ENCODE measurements around the gene ENTREP3.

Gene ENTREP3

GRCh38 chr1:155261852-155262673 is 6.8 kb upstream of the ENTREP3 start, which contains the start of gene SCAMP3:
Gene SCAMP3, minus strand, starts transcription at chr1:155262360. Its CDS starts 209 bp downstream, at chr1:155262151.
- Histone ChIP-seq H3K27me3 (ENCODE audit: insufficient read depth, low read length, poor library complexity) (no peaks in the 10 kb centered on the region), H3K27ac (ENCODE audit: low read length) (peak within 1 kb of the TSS; percentile 74), H3K4me1 (ENCODE audit: insufficient read depth, low read length) (peaks cover 28% of the 10 kb centered on the region), H2AFZ (ENCODE audit: low read depth, low read length) (peak within 1 kb of the TSS; percentile 75), H3K9ac (ENCODE audit: low read depth, low read length) (peak within 1 kb of the TSS; percentile 66), H3K4me2 (ENCODE audit: insufficient read depth, low read length) (peak within 1 kb of the TSS; percentile 94), H3K79me2 (ENCODE audit: insufficient read depth, low read length) (peaks cover 21% of the 10 kb centered on the region), H4K20me1 (ENCODE audit: insufficient read depth, low read length) (peaks cover 11% of the 10 kb centered on the region; the same call in 1 of the 2 replicates), H3K36me3 (ENCODE audit: insufficient read depth, low read length) (peaks cover 66% of the 10 kb centered on the region), H3K4me3 (ENCODE audit: low read depth in 1 of 2, low read length in 2 of 2) (peak within 1 kb of the TSS; percentile 67 to 73), H3K9me3 (ENCODE audit: insufficient read depth, low read length, severe bottlenecking) (no peaks in the 10 kb centered on the region)
- peak; percentile 97 for ATAC-seq (ENCODE audit: insufficient read depth, low read depth)
- peak; percentile 91 for DNase-seq
- TF ChIP-seq EZH2 (IDR thresholded peaks at IDR 0.05; ENCODE audit: borderline replicate concordance, low read depth, low read length, severe bottlenecking) (no peak), CTCF (IDR thresholded peaks at IDR 0.05; ENCODE audit: borderline replicate concordance, extremely low read depth, low read length, poor library complexity, severe bottlenecking) (no peak)

- Histone ChIP-seq H3K79me2 (ENCODE audit: insufficient read depth, low read length) (peaks cover 21% of the 10 kb centered on the region), H3K4me1 (ENCODE audit: insufficient read depth, low read length) (peaks cover 28% of the 10 kb centered on the region), H3K9ac (ENCODE audit: low read depth, low read length) (peak overlapping the region; percentile 66), H3K27me3 (ENCODE audit: insufficient read depth, low read length, poor library complexity) (no peaks in the 10 kb centered on the region), H3K4me3 (ENCODE audit: low read depth in 1 of 2, low read length in 2 of 2) (peak overlapping the region; percentile 67 to 73), H2AFZ (ENCODE audit: low read depth, low read length) (peak overlapping the region; percentile 75), H3K9me3 (ENCODE audit: insufficient read depth, low read length, severe bottlenecking) (no peaks in the 10 kb centered on the region), H3K27ac (ENCODE audit: low read length) (peak overlapping the region; percentile 74), H4K20me1 (ENCODE audit: insufficient read depth, low read length) (peaks cover 11% of the 10 kb centered on the region; the same call in 1 of the 2 replicates), H3K36me3 (ENCODE audit: insufficient read depth, low read length) (peaks cover 63% of the 10 kb centered on the region), H3K4me2 (ENCODE audit: insufficient read depth, low read length) (peak overlapping the region; percentile 94)
- ATAC-seq (ENCODE audit: insufficient read depth, low read depth): peak; percentile 8; the same call in 1 of the 3 replicates
- no peak for DNase-seq
- no peak for TF ChIP-seq EZH2 (IDR thresholded peaks at IDR 0.05; ENCODE audit: borderline replicate concordance, low read depth, low read length, severe bottlenecking)
- TF ChIP-seq CTCF (IDR thresholded peaks at IDR 0.05; ENCODE audit: borderline replicate concordance, extremely low read depth, low read length, poor library complexity, severe bottlenecking): peak; percentile 34
Observed at GRCh38 chr1:155261493-155261851, 6.2 kb upstream of the ENTREP3 start.

GRCh38 chr1:155260276-155260675 is 5.0 kb upstream of the ENTREP3 start:
- Histone ChIP-seq H3K4me1 (ENCODE audit: insufficient read depth, low read length) (peaks cover 35% of the 10 kb centered on the region), H3K27me3 (ENCODE audit: insufficient read depth, low read length, poor library complexity) (no peaks in the 10 kb centered on the region), H3K4me2 (ENCODE audit: insufficient read depth, low read length) (peak overlapping the region; percentile 94), H4K20me1 (ENCODE audit: insufficient read depth, low read length) (peaks cover 11% of the 10 kb centered on the region; the same call in 1 of the 2 replicates), H3K79me2 (ENCODE audit: insufficient read depth, low read length) (peaks cover 21% of the 10 kb centered on the region), H3K9ac (ENCODE audit: low read depth, low read length) (no peak overlapping the region), H3K36me3 (ENCODE audit: insufficient read depth, low read length) (peaks cover 52% of the 10 kb centered on the region), H3K9me3 (ENCODE audit: insufficient read depth, low read length, severe bottlenecking) (no peaks in the 10 kb centered on the region), H2AFZ (ENCODE audit: low read depth, low read length) (no peak overlapping the region), H3K27ac (ENCODE audit: low read length) (peak overlapping the region; percentile 3; the same call in 1 of the 2 replicates), H3K4me3 (ENCODE audit: low read depth in 1 of 2, low read length in 2 of 2) (no peak overlapping the region; a peak in 1 of 4 replicates)
- TF ChIP-seq EZH2 (IDR thresholded peaks at IDR 0.05; ENCODE audit: borderline replicate concordance, low read depth, low read length, severe bottlenecking) (no peak), CTCF (IDR thresholded peaks at IDR 0.05; ENCODE audit: borderline replicate concordance, extremely low read depth, low read length, poor library complexity, severe bottlenecking) (no peak)
- ATAC-seq (ENCODE audit: insufficient read depth, low read depth) (no peak), DNase-seq (no peak)

Data from DND-41 (cell line).